Vagina (tissue), 2 donors: ENCODE results near the gene PDK2.

Source experiments
- CTCF ChIP-seq, 3 experiments: fragments of 450-650 bp in 2 of 3; fragments of 200-600 bp in 1 of 3; sonication (generic) in 1 of 3; IDR thresholded peaks; one replicate each; pipeline ENCODE4 v1.5.1; 2017 to 2019; ENCODE audit warnings: antibody characterized with exemption in 3 of 3, mild to moderate bottlenecking in 2 of 3, moderate library complexity in 2 of 3
- POLR2A ChIP-seq, 2 donors: fragments of 450-650 bp; IDR thresholded peaks; one replicate each; pipeline ENCODE4 v1.6.1; 2017; ENCODE audit warnings: antibody characterized with exemption in 2 of 2, mild to moderate bottlenecking in 2 of 2, moderate library complexity in 2 of 2

- TF ChIP-seq CTCF (IDR thresholded peaks at IDR 0.05) (no peak), POLR2A (IDR thresholded peaks at IDR 0.05) (no peak)
Observed at GRCh38 chr17:50103941-50104340, 8.8 kb downstream of the PDK2 start.
